AG09309 (cell line): Measurements from ENCODE around the gene TRIM8.

ENCODE experiments used
- DNase-seq: peaks from one replicate; pipeline ENCODE4 v3.0.0-alpha.2; 2010; ENCODE audit warnings: low read depth
- H3K4me3 ChIP-seq: 2 replicates; pipeline ENCODE4 v1.5.1; 2011; ENCODE audit warnings: mild to moderate bottlenecking, low read depth, low read length, moderate library complexity; ENCODE audit not compliant: control insufficient read depth
- CTCF ChIP-seq: IDR thresholded peaks from 2 replicates; pipeline ENCODE4 v1.5.1; 2011; ENCODE audit warnings: mild to moderate bottlenecking, low read depth, low read length, inconsistent platforms; ENCODE audit not compliant: insufficient read depth, control insufficient read depth; ENCODE audit errors: missing control alignments

Gene TRIM8

GRCh38 chr10:102633287-102633686, 11.0 kb upstream of the TRIM8 start:
- H3K4me3 ChIP-seq, result no peak overlapping the region
- TF ChIP-seq CTCF, result no peak
- DNase-seq, result no peak

DNA sequence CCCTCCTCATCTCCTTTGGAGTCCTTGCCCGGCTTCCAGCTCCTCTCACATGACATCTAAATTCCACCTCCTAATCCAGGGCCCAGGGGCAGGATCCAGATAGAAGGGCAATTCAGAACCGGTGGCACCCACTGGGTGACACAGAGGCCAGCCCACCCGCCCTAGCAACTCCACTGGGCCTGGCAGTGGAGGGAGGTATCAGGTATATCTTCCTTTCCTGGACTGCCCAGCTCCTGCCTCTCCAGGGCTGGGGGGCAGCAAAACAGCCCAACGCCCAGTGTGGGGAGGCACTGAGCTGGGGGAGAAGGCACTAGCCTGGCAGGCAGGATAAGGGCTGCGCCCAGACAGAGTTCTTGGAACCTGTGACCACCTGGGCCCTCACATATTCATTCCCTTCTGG, 10.4 kb upstream of the TRIM8 start:
- no peak for DNase-seq
- TF ChIP-seq CTCF, result no peak
- no peak overlapping the region for H3K4me3 ChIP-seq

- no peak for TF ChIP-seq CTCF
- DNase-seq, result no peak
- H3K4me3 ChIP-seq, result no peak overlapping the region
Measured at GRCh38 chr10:102634686-102635085, 9.6 kb upstream of the TRIM8 start.

GRCh38 chr10:102635377-102635776, 8.9 kb upstream of the TRIM8 start:
- TF ChIP-seq CTCF, result no peak
- DNase-seq, result no peak
- no peak overlapping the region for H3K4me3 ChIP-seq

- H3K4me3 ChIP-seq, result no peak overlapping the region
- DNase-seq, result no peak
- TF ChIP-seq CTCF, result no peak
Measured at GRCh38 chr10:102639537-102639936, 4.7 kb upstream of the TRIM8 start.

- TF ChIP-seq CTCF, result no peak
- no peak for DNase-seq
- H3K4me3 ChIP-seq, result no peak overlapping the region; the same call in 1 of the 2 replicates
Measured at GRCh38 chr10:102641402-102641801, 2.9 kb upstream of the TRIM8 start.

GRCh38 chr10:102641880-102642735, 2.2 kb upstream of the TRIM8 start:
- peak overlapping the region; percentile 83 for H3K4me3 ChIP-seq
- TF ChIP-seq CTCF, result no peak
- DNase-seq, result peak; percentile 82
